ENCODE results near the gene SLC1A4. TPM values are rescaled to one million over a fixed set of nuclear protein-coding genes. Genes with fewer than 3 reads are reported as not detected.
A peak's percentile ranks its signal among the peaks of the same experiment; 100 is the strongest.

Gene SLC1A4
- total RNA-seq (10 to 100 TPM; 16.9 to 21.9 TPM), polyA plus RNA-seq (ENCODE audit: insufficient read length in 6 of 6) (1 to 10 TPM; 6.4 to 8.1 (median 7.4) TPM)
- long read RNA-seq, donor 1, full-length matches to known transcripts: 1 of 191 reads
- long read RNA-seq, donor 1, partial matches to known transcripts: 34 of 191 reads
- long read RNA-seq, donor 1, other reads (novel, unspliced or antisense): 156 of 191 reads
- long read RNA-seq, donor 2: 0 reads
- long read RNA-seq, donor 3, full-length matches to known transcripts: 1 of 1 reads
- long read RNA-seq, donor 3, partial matches to known transcripts: 0 of 1 reads
- long read RNA-seq, donor 3, other reads (novel, unspliced or antisense): 0 of 1 reads
- long read RNA-seq, donor 4, full-length matches to known transcripts: 6 of 11 reads
- long read RNA-seq, donor 4, partial matches to known transcripts: 1 of 11 reads
- long read RNA-seq, donor 4, other reads (novel, unspliced or antisense): 4 of 11 reads
- long read RNA-seq, donor 5, full-length matches to known transcripts: 1 of 192 reads
- long read RNA-seq, donor 5, partial matches to known transcripts: 191 of 192 reads
- long read RNA-seq, donor 5, other reads (novel, unspliced or antisense): 0 of 192 reads
- long read RNA-seq, donor 6, full-length matches to known transcripts: 1 of 1 reads
- long read RNA-seq, donor 6, partial matches to known transcripts: 0 of 1 reads
- long read RNA-seq, donor 6, other reads (novel, unspliced or antisense): 0 of 1 reads
- long read RNA-seq, donor 7: 0 reads
- long read RNA-seq, donor 8, partial matches to known transcripts: 166 of 166 reads
- long read RNA-seq, donor 8, other reads (novel, unspliced or antisense): 0 of 166 reads
- long read RNA-seq, donor 9: 0 reads
- long read RNA-seq, donor 10, full-length matches to known transcripts: 6 of 10 reads
- long read RNA-seq, donor 10, partial matches to known transcripts: 0 of 10 reads
- long read RNA-seq, donor 10, other reads (novel, unspliced or antisense): 4 of 10 reads
- long read RNA-seq, donor 11, full-length matches to known transcripts: 10 of 10 reads
- long read RNA-seq, donor 11, partial matches to known transcripts: 0 of 10 reads
- long read RNA-seq, donor 11, other reads (novel, unspliced or antisense): 0 of 10 reads
- long read RNA-seq, donor 12, partial matches to known transcripts: 201 of 201 reads
- long read RNA-seq, donor 12, other reads (novel, unspliced or antisense): 0 of 201 reads

- Histone ChIP-seq H3K27me3 (no peaks in the 10 kb centered on the region), H3K27ac (peak within 1 kb of the TSS; percentile 94 to 95), H3K4me1 (peaks cover 5 to 48% of the 10 kb centered on the region in 2 donors), H3K9me3 (no peaks in the 10 kb centered on the region), H3K4me3 (peak within 1 kb of the TSS; percentile 61 to 71), H3K36me3 (no peaks in the 10 kb centered on the region)
- DNase-seq (peak; percentile 85 to 98 (median 93)), ATAC-seq (peak; percentile 94)
- no peak for TF ChIP-seq CTCF (IDR thresholded peaks at IDR 0.05)
- intact Hi-C loops (cut with DNase I): no loop called here
These were observed at the start of gene SLC1A4 for GRCh38 chr2:64989126-64989981. Gene SLC1A4 (plus strand): TSS chr2:64989399. CDS start chr2:64989644, 245 bp downstream.

- no peak overlapping the region for H3K27ac ChIP-seq
- TF ChIP-seq CTCF (IDR thresholded peaks at IDR 0.05): no peak
- no peak overlapping the region for H3K4me3 ChIP-seq
- peaks cover 0 to 48% of the 10 kb centered on the region in 2 donors for H3K4me1 ChIP-seq
- no peaks in the 10 kb centered on the region for H3K36me3 ChIP-seq
- H3K9me3 ChIP-seq: no peaks in the 10 kb centered on the region
- H3K27me3 ChIP-seq: no peaks in the 10 kb centered on the region
- DNase-seq (no peak), ATAC-seq (no peak)
- intact Hi-C loops (cut with DNase I): no loop called here
These were observed 48.1 kb upstream of the SLC1A4 start for GRCh38 chr2:64941143-64941542.

- DNase-seq: peak in 1 of 4 donors; percentile 46
- no peak for TF ChIP-seq CTCF (IDR thresholded peaks at IDR 0.05)
- H3K9me3 ChIP-seq: no peaks in the 10 kb centered on the region
These were observed 47.4 kb upstream of the SLC1A4 start for GRCh38 chr2:64941801-64942200.

GRCh38 chr2:64942693-64943092, 46.5 kb upstream of the SLC1A4 start:
- no peak for TF ChIP-seq CTCF (IDR thresholded peaks at IDR 0.05)
- intact Hi-C loops (cut with DNase I): no loop called here
- Histone ChIP-seq H3K27ac (no peak overlapping the region), H3K4me3 (no peak overlapping the region), H3K4me1 (peaks cover 0 to 49% of the 10 kb centered on the region in 2 donors), H3K36me3 (no peaks in the 10 kb centered on the region), H3K27me3 (no peaks in the 10 kb centered on the region), H3K9me3 (no peaks in the 10 kb centered on the region)
- ATAC-seq: no peak
- no peak for DNase-seq

More at GRCh38 chr2:64941801-64942200, 47.4 kb upstream of the SLC1A4 start:
- Histone ChIP-seq H3K27ac (no peak overlapping the region), H3K4me3 (no peak overlapping the region), H3K27me3 (no peaks in the 10 kb centered on the region), H3K4me1 (peaks cover 0 to 55% of the 10 kb centered on the region in 2 donors), H3K36me3 (no peaks in the 10 kb centered on the region)
- intact Hi-C loops (cut with DNase I): no loop called here
- no peak for ATAC-seq

Data from left lung (tissue), 14 donors.